ENCODE measurements around the gene PDE6C.

The PDE6C gene

GRCh38 chr10:93612311-93612710 is at the start of gene PDE6C:
TSS of gene PDE6C (plus strand) at chr10:93612537. CDS start at chr10:93612726, 189 bp downstream.
- TF ChIP-seq TSHZ2 (CRISPR knock-in tag; IDR thresholded peaks at IDR 0.05) (no peak), PATZ1 (CRISPR knock-in tag; IDR thresholded peaks at IDR 0.05; ENCODE audit: borderline replicate concordance) (no peak), CSDC2 (CRISPR knock-in tag; IDR thresholded peaks at IDR 0.05) (no peak), GLIS3 (CRISPR knock-in tag; IDR thresholded peaks at IDR 0.05) (no peak), ZFP30 (CRISPR knock-in tag; IDR thresholded peaks at IDR 0.05) (no peak), POU6F1 (CRISPR knock-in tag; IDR thresholded peaks at IDR 0.05; ENCODE audit: borderline replicate concordance, low read depth) (no peak)

GRCh38 chr10:93565446-93565845 is 46.9 kb upstream of the PDE6C start:
- no peak for TF ChIP-seq ZNF565 (CRISPR knock-in tag; conservative IDR thresholded peaks at IDR 0.05; ENCODE audit: low read depth)
- no peak for TF ChIP-seq CSDC2 (CRISPR knock-in tag; IDR thresholded peaks at IDR 0.05)
- TF ChIP-seq PATZ1 (CRISPR knock-in tag; IDR thresholded peaks at IDR 0.05; ENCODE audit: borderline replicate concordance): no peak
- no peak for TF ChIP-seq ESRRG (CRISPR knock-in tag; IDR thresholded peaks at IDR 0.05)
- no peak for TF ChIP-seq ZFP3 (CRISPR knock-in tag; IDR thresholded peaks at IDR 0.05)
- no peak for TF ChIP-seq ARNTL (CRISPR knock-in tag; IDR thresholded peaks at IDR 0.05; ENCODE audit: borderline replicate concordance, low read depth)
- no peak for TF ChIP-seq TOX (CRISPR knock-in tag; IDR thresholded peaks at IDR 0.05; ENCODE audit: borderline replicate concordance)
- TF ChIP-seq TCF4 (CRISPR knock-in tag; IDR thresholded peaks at IDR 0.05; ENCODE audit: borderline replicate concordance): no peak
- no peak for TF ChIP-seq ZNF70 (CRISPR knock-in tag; IDR thresholded peaks at IDR 0.05)
- no peak for TF ChIP-seq BACH2 (CRISPR knock-in tag; IDR thresholded peaks at IDR 0.05; ENCODE audit: borderline replicate concordance)
- TF ChIP-seq GLIS3 (CRISPR knock-in tag; IDR thresholded peaks at IDR 0.05): no peak
- TF ChIP-seq OSR1 (CRISPR knock-in tag; IDR thresholded peaks at IDR 0.05): no peak
- no peak for TF ChIP-seq SNAI2 (CRISPR knock-in tag; IDR thresholded peaks at IDR 0.05)
- no peak for TF ChIP-seq CREB5 (CRISPR knock-in tag; IDR thresholded peaks at IDR 0.05; ENCODE audit: low read depth)
- no peak for TF ChIP-seq ZFP30 (CRISPR knock-in tag; IDR thresholded peaks at IDR 0.05)
- TF ChIP-seq TSHZ2 (CRISPR knock-in tag; IDR thresholded peaks at IDR 0.05): no peak
- TF ChIP-seq ZC3H10 (CRISPR knock-in tag; IDR thresholded peaks at IDR 0.05): no peak
- ATAC-seq: no peak

More at GRCh38 chr10:93612311-93612710, at the start of gene PDE6C:
- no peak for ATAC-seq
